Measurements from ENCODE around the gene GLMN.

The GLMN gene

DNA sequence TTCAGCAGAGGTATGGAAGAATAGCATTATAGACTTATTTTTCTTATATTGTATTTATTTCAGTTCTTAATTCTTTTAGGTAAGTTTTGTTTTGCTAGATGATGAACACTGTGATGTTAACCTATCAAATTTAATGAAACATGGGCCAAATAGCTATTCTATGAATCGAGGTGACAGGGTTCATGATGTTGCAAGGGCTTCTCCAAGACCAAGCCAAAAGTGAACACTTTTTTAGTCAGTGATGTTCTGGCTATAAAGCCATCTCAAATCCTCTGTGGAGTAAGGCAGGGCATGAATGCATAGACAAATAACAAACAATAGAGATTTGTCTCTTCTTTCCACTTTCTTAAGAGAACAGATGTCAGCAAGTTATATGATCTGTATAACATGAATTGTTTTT, 54.4 kb downstream of the GLMN start:
- Histone ChIP-seq H3K27me3 (ENCODE audit: control insufficient read depth, low read length) (no peaks in the 10 kb centered on the region), H3K4me3 (ENCODE audit: low read length) (no peak overlapping the region), H3K27ac (ENCODE audit: low read depth, low read length) (no peak overlapping the region), H3K4me2 (ENCODE audit: low read length) (no peak overlapping the region), H3K79me2 (ENCODE audit: control insufficient read depth, low read length) (no peaks in the 10 kb centered on the region), H3F3A (ENCODE audit: control insufficient read depth, insufficient read depth) (no peaks in the 10 kb centered on the region), H3K9me2 (replicated peaks; ENCODE audit: control insufficient read depth, low read length) (no peaks in the 10 kb centered on the region), H3K36me3 (ENCODE audit: control insufficient read depth, low read length) (peaks cover 7% of the 10 kb centered on the region), H3K9me3 (ENCODE audit: control insufficient read depth, insufficient read depth, low read length) (no peaks in the 10 kb centered on the region), H3K4me1 (ENCODE audit: control insufficient read depth, low read length) (no peaks in the 10 kb centered on the region), H4K20me1 (ENCODE audit: control insufficient read depth, insufficient read depth, low read depth, low read length) (no peaks in the 10 kb centered on the region)
- TF ChIP-seq EZH2phosphoT487 (IDR thresholded peaks at IDR 0.05; ENCODE audit: borderline replicate concordance, low read length) = no peak
- TF ChIP-seq, protein P1, sequence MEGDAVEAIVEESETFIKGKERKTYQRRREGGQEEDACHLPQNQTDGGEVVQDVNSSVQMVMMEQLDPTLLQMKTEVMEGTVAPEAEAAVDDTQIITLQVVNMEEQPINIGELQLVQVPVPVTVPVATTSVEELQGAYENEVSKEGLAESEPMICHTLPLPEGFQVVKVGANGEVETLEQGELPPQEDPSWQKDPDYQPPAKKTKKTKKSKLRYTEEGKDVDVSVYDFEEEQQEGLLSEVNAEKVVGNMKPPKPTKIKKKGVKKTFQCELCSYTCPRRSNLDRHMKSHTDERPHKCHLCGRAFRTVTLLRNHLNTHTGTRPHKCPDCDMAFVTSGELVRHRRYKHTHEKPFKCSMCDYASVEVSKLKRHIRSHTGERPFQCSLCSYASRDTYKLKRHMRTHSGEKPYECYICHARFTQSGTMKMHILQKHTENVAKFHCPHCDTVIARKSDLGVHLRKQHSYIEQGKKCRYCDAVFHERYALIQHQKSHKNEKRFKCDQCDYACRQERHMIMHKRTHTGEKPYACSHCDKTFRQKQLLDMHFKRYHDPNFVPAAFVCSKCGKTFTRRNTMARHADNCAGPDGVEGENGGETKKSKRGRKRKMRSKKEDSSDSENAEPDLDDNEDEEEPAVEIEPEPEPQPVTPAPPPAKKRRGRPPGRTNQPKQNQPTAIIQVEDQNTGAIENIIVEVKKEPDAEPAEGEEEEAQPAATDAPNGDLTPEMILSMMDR (IDR thresholded peaks at IDR 0.05; ENCODE audit: low read depth, low read length, poor library complexity, severe bottlenecking) = no peak

DNA sequence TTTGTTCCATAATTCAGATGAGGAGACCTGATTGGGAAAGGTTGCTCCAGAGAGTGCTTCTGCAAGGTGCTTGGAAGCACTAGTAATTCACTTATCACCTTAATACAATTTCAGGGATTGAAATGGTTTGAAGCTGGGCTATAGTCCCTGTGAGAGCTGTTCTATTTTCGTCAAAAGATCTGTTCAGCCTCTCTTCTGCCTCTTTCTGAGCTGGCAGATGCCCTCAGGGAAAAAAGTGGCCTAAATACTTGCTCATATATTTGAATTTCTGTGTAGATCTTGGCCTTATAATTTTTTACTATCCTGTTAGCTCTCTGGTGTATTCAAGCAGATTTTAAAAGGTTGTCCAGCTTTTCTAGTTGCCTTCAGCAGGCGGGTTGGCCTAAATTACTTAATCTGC, 58.8 kb downstream of the GLMN start:
- Histone ChIP-seq H3K9me3 (ENCODE audit: control insufficient read depth, insufficient read depth, low read length) (no peaks in the 10 kb centered on the region), H3K27me3 (ENCODE audit: control insufficient read depth, low read length) (no peaks in the 10 kb centered on the region), H4K20me1 (ENCODE audit: control insufficient read depth, insufficient read depth, low read depth, low read length) (no peaks in the 10 kb centered on the region), H3K79me2 (ENCODE audit: control insufficient read depth, low read length) (no peaks in the 10 kb centered on the region), H3K4me3 (ENCODE audit: low read length) (no peak overlapping the region), H3K9me2 (replicated peaks; ENCODE audit: control insufficient read depth, low read length) (no peaks in the 10 kb centered on the region), H3K27ac (ENCODE audit: low read depth, low read length) (no peak overlapping the region), H3K4me2 (ENCODE audit: low read length) (no peak overlapping the region), H3K36me3 (ENCODE audit: control insufficient read depth, low read length) (no peaks in the 10 kb centered on the region), H3F3A (ENCODE audit: control insufficient read depth, insufficient read depth) (no peaks in the 10 kb centered on the region), H3K4me1 (ENCODE audit: control insufficient read depth, low read length) (no peaks in the 10 kb centered on the region)
- TF ChIP-seq EZH2phosphoT487 (IDR thresholded peaks at IDR 0.05; ENCODE audit: borderline replicate concordance, low read length) = no peak
- TF ChIP-seq, protein P1 (IDR thresholded peaks at IDR 0.05; ENCODE audit: low read depth, low read length, poor library complexity, severe bottlenecking) = no peak

DNA sequence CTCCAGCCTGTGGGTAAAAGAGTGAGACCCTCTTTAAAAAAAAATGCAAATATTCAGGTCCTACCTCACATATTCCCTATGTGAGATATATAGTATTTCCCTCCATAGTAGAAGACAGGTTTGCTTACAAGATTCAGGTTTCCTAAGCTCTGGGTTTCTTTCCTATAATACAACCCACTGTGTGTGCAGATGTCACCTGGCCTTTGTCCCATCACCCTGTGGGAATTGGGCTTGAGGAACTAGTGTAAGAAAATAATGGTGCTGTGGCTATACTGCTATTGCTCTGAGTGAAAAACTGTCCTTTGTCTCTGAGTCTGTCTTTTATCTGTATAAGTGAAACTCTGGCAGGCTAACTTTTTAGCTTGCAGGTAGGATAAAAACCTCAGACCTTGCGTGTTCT, 68.1 kb downstream of the GLMN start:
- no peaks in the 10 kb centered on the region for H3K36me3 ChIP-seq (ENCODE audit: control insufficient read depth, low read length)
- no peaks in the 10 kb centered on the region for H3K9me2 ChIP-seq (replicated peaks; ENCODE audit: control insufficient read depth, low read length)
- H4K20me1 ChIP-seq (ENCODE audit: control insufficient read depth, insufficient read depth, low read depth, low read length) = no peaks in the 10 kb centered on the region
- no peaks in the 10 kb centered on the region for H3K79me2 ChIP-seq (ENCODE audit: control insufficient read depth, low read length)
- no peaks in the 10 kb centered on the region for H3K27me3 ChIP-seq (ENCODE audit: control insufficient read depth, low read length)
- no peak overlapping the region for H3K4me2 ChIP-seq (ENCODE audit: low read length)
- no peaks in the 10 kb centered on the region for H3K9me3 ChIP-seq (ENCODE audit: control insufficient read depth, insufficient read depth, low read length)
- H3K4me1 ChIP-seq (ENCODE audit: control insufficient read depth, low read length) = no peaks in the 10 kb centered on the region
- H3F3A ChIP-seq (ENCODE audit: control insufficient read depth, insufficient read depth) = no peaks in the 10 kb centered on the region
- no peak overlapping the region for H3K27ac ChIP-seq (ENCODE audit: low read depth, low read length)
- TF ChIP-seq, protein P1 (IDR thresholded peaks at IDR 0.05; ENCODE audit: low read depth, low read length, poor library complexity, severe bottlenecking) = no peak
- no peak for TF ChIP-seq EZH2phosphoT487 (IDR thresholded peaks at IDR 0.05; ENCODE audit: borderline replicate concordance, low read length)
- H3K4me3 ChIP-seq (ENCODE audit: low read length) = no peak overlapping the region

DNA sequence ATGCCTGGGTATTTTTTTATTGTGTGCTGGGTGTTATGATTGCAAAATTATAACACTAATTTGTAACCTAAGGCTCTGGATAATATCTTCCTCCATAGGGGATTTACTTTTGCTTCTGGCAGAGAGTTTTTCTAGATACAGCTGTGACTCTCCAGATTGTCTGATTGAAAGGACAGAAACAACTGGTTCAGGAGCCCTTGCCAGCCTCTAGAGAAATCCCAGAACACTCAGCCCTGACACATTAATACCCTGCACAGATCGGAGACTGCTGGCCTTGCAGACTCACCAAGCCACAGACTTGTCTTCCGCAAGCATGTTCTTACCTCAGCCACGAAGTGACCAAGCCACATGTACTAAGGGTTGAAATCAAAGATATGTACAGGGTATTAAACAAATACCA, 70.4 kb downstream of the GLMN start:
- no peak for TF ChIP-seq EZH2phosphoT487 (IDR thresholded peaks at IDR 0.05; ENCODE audit: borderline replicate concordance, low read length)
- TF ChIP-seq, protein P1 (IDR thresholded peaks at IDR 0.05; ENCODE audit: low read depth, low read length, poor library complexity, severe bottlenecking) = no peak
- Histone ChIP-seq H4K20me1 (ENCODE audit: control insufficient read depth, insufficient read depth, low read depth, low read length) (no peaks in the 10 kb centered on the region), H3K4me3 (ENCODE audit: low read length) (no peak overlapping the region), H3K79me2 (ENCODE audit: control insufficient read depth, low read length) (no peaks in the 10 kb centered on the region), H3F3A (ENCODE audit: control insufficient read depth, insufficient read depth) (no peaks in the 10 kb centered on the region), H3K36me3 (ENCODE audit: control insufficient read depth, low read length) (no peaks in the 10 kb centered on the region), H3K9me2 (replicated peaks; ENCODE audit: control insufficient read depth, low read length) (no peaks in the 10 kb centered on the region), H3K27ac (ENCODE audit: low read depth, low read length) (no peak overlapping the region), H3K27me3 (ENCODE audit: control insufficient read depth, low read length) (no peaks in the 10 kb centered on the region), H3K4me1 (ENCODE audit: control insufficient read depth, low read length) (no peaks in the 10 kb centered on the region), H3K4me2 (ENCODE audit: low read length) (no peak overlapping the region), H3K9me3 (ENCODE audit: control insufficient read depth, insufficient read depth, low read length) (no peaks in the 10 kb centered on the region)

Measured in DOHH2 (cell line).